Loucy (cell line): ENCODE measurements around the gene CUX1.

Experiments
- H2AFZ ChIP-seq: fragments of 200-600 bp; sonication (generic); 2 replicates; pipeline ENCODE4 v1.6.0; 2016; ENCODE audit warnings: antibody characterized with exemption, mild to moderate bottlenecking, low read length, moderate library complexity
- H3F3A ChIP-seq: fragments of 200-600 bp; 2 replicates; pipeline ENCODE4 v1.6.0; 2016; ENCODE audit warnings: antibody characterized with exemption, low read depth, mild to moderate bottlenecking
- H3K27me3 ChIP-seq: fragments of 200-600 bp; sonication (generic); 2 replicates; pipeline ENCODE4 v1.6.1; 2014; ENCODE audit warnings: low read length, mild to moderate bottlenecking; ENCODE audit not compliant: insufficient read depth, poor library complexity, severe bottlenecking
- H3K36me3 ChIP-seq: fragments of 200-600 bp; sonication (generic); 2 replicates; pipeline ENCODE4 v1.6.1; 2016; ENCODE audit warnings: low read length; ENCODE audit not compliant: insufficient read depth
- H3K4me1 ChIP-seq: fragments of 200-600 bp; sonication (generic); 2 replicates; pipeline ENCODE4 v1.5.1; 2014; ENCODE audit warnings: low read length, mild to moderate bottlenecking; ENCODE audit not compliant: insufficient read depth, poor library complexity, severe bottlenecking
- H3K4me2 ChIP-seq: fragments of 200-600 bp; sonication (generic); 2 replicates; pipeline ENCODE4 v1.6.0; 2014; ENCODE audit warnings: antibody characterized with exemption, low read length, low read depth, mild to moderate bottlenecking; ENCODE audit not compliant: poor library complexity, severe bottlenecking
- H3K4me3 ChIP-seq: fragments of 200-600 bp; sonication (generic); 2 replicates; pipeline ENCODE4 v1.5.1; 2014; ENCODE audit warnings: low read length, mild to moderate bottlenecking, mixed read lengths; ENCODE audit not compliant: poor library complexity, severe bottlenecking
- H3K79me2 ChIP-seq: fragments of 200-600 bp; sonication (generic); 2 replicates; pipeline ENCODE4 v1.6.1; 2014; ENCODE audit warnings: low read length; ENCODE audit not compliant: insufficient read depth
- H3K9ac ChIP-seq: fragments of 200-600 bp; sonication (generic); 2 replicates; pipeline ENCODE4 v1.6.0; 2014; ENCODE audit warnings: mild to moderate bottlenecking, low read depth, low read length, moderate library complexity; ENCODE audit not compliant: poor library complexity, severe bottlenecking
- H3K9me2 ChIP-seq: fragments of 200-600 bp; sonication (generic); replicated peaks from 2 replicates; pipeline ENCODE4 v1.6.1; 2016; ENCODE audit warnings: low read depth, low read length, mixed read lengths
- H3K9me3 ChIP-seq: fragments of 200-600 bp; sonication (generic); 2 replicates; pipeline ENCODE4 v1.6.1; 2014; ENCODE audit warnings: mild to moderate bottlenecking, antibody characterized with exemption, low read length, low read depth; ENCODE audit not compliant: insufficient read depth
- H4K20me1 ChIP-seq: fragments of 200-600 bp; sonication (generic); 2 replicates; pipeline ENCODE4 v1.6.0; 2014; ENCODE audit warnings: antibody characterized with exemption, low read length, mild to moderate bottlenecking; ENCODE audit not compliant: insufficient read depth, poor library complexity, severe bottlenecking
- CTCF ChIP-seq: fragments of 200-600 bp; sonication (generic); conservative IDR thresholded peaks from 2 replicates; pipeline ENCODE4 v1.5.1; 2014; ENCODE audit warnings: mild to moderate bottlenecking, antibody characterized with exemption, low read length
- EZH2phosphoT487 ChIP-seq: fragments of 200-600 bp; IDR thresholded peaks from 2 replicates; pipeline ENCODE4 v1.6.1; 2018; ENCODE audit warnings: antibody characterized with exemption, mild to moderate bottlenecking, moderate library complexity, borderline replicate concordance

CUX1 gene

GRCh38 chr7:101939136-101939695 lies 121.8 kb downstream of the CUX1 start:
- H3K79me2 ChIP-seq, result peaks cover 85% of the 10 kb centered on the region
- H3K36me3 ChIP-seq, result peaks cover 13% of the 10 kb centered on the region; the same call in 1 of the 2 replicates
- H3K4me2 ChIP-seq, result no peak overlapping the region
- H3K27me3 ChIP-seq, result no peaks in the 10 kb centered on the region
- no peaks in the 10 kb centered on the region for H3F3A ChIP-seq
- no peak overlapping the region for H2AFZ ChIP-seq
- no peak overlapping the region for H3K9ac ChIP-seq
- H3K9me3 ChIP-seq, result no peaks in the 10 kb centered on the region
- H4K20me1 ChIP-seq, result peaks cover 34% of the 10 kb centered on the region
- H3K4me1 ChIP-seq, result no peaks in the 10 kb centered on the region
- no peaks in the 10 kb centered on the region for H3K9me2 ChIP-seq
- H3K4me3 ChIP-seq, result no peak overlapping the region
- TF ChIP-seq CTCF (no peak), EZH2phosphoT487 (no peak)

- peaks cover 34% of the 10 kb centered on the region for H4K20me1 ChIP-seq
- H3K9ac ChIP-seq, result no peak overlapping the region
- TF ChIP-seq EZH2phosphoT487, result no peak
- TF ChIP-seq CTCF, result no peak
- no peak overlapping the region for H3K4me3 ChIP-seq
- no peak overlapping the region for H2AFZ ChIP-seq
- peaks cover 13% of the 10 kb centered on the region; the same call in 1 of the 2 replicates for H3K36me3 ChIP-seq
- no peaks in the 10 kb centered on the region for H3K4me1 ChIP-seq
- H3K4me2 ChIP-seq, result no peak overlapping the region
- peaks cover 87% of the 10 kb centered on the region for H3K79me2 ChIP-seq
- H3K9me2 ChIP-seq, result no peaks in the 10 kb centered on the region
- no peaks in the 10 kb centered on the region for H3K9me3 ChIP-seq
- H3K27me3 ChIP-seq, result no peaks in the 10 kb centered on the region
- no peaks in the 10 kb centered on the region for H3F3A ChIP-seq
Measured at GRCh38 chr7:101940151-101940550, 122.7 kb downstream of the CUX1 start.

GRCh38 chr7:101940830-101941229 lies 123.4 kb downstream of the CUX1 start:
- H3K4me2 ChIP-seq, result no peak overlapping the region
- H3K9ac ChIP-seq, result no peak overlapping the region
- no peaks in the 10 kb centered on the region for H3F3A ChIP-seq
- no peaks in the 10 kb centered on the region for H3K9me2 ChIP-seq
- TF ChIP-seq EZH2phosphoT487 (no peak), CTCF (no peak)
- peaks cover 87% of the 10 kb centered on the region for H3K79me2 ChIP-seq
- peaks cover 8% of the 10 kb centered on the region; the same call in 1 of the 2 replicates for H3K36me3 ChIP-seq
- no peak overlapping the region for H2AFZ ChIP-seq
- H3K9me3 ChIP-seq, result no peaks in the 10 kb centered on the region
- no peak overlapping the region for H3K4me3 ChIP-seq
- no peaks in the 10 kb centered on the region for H3K27me3 ChIP-seq
- H3K4me1 ChIP-seq, result no peaks in the 10 kb centered on the region
- H4K20me1 ChIP-seq, result peaks cover 35% of the 10 kb centered on the region
